SK-N-SH (cell line): Measurements from ENCODE around the gene AGBL4. TPM values are rescaled to one million over a fixed set of nuclear protein-coding genes. Genes with fewer than 3 reads are reported as not detected.
A peak's percentile ranks its signal among the peaks of the same experiment; 100 is the strongest.

Experiments
- CTCF ChIA-PET: fragments of 300-600, 350-600 bp; formaldehyde crosslinking; extraction: SDS; loops from one replicate; lab custom pipeline; 2021; lab: Yijun Ruan, JAX
- POLR2A ChIA-PET: fragments of 350-600 bp; sonication (Branson Sonifier 250); formaldehyde crosslinking; extraction: SDS; loops from one replicate; lab custom pipeline; 2020; ENCODE audit warnings: antibody characterized with exemption, inconsistent platforms; lab: Yijun Ruan, JAX
- DNase-seq: peaks from one replicate; pipeline ENCODE4 v3.0.0; 2012
- H2AFZ ChIP-seq: fragments of 200-600 bp; sonication (generic); 2 replicates; pipeline ENCODE4 v1.8.1; 2016; ENCODE audit warnings: antibody characterized with exemption, mild to moderate bottlenecking, low read depth
- H3F3A ChIP-seq: fragments of 200-600 bp; sonication (generic); replicated peaks from 2 replicates; pipeline ENCODE3; 2016; ENCODE audit warnings: antibody characterized with exemption, mild to moderate bottlenecking; ENCODE audit not compliant: insufficient read depth
- H3K27ac ChIP-seq, 2 experiments: fragments of 200-500 bp in 1 of 2; fragments of 200-600 bp in 1 of 2; sonication (Bioruptor generic) in 1 of 2; sonication (generic), shearing (Covaris generic) in 1 of 2; 2 replicates each; pipeline versions ENCODE4 v1.5.1 to v1.6.1; 2014 to 2016; ENCODE audit warnings: low read depth in 2 of 2, inconsistent platforms in 1 of 2, low read length in 1 of 2, mild to moderate bottlenecking in 1 of 2, mixed read lengths in 1 of 2
- H3K27me3 ChIP-seq: fragments of 200-600 bp; sonication (generic), shearing (Covaris generic); 2 replicates; pipeline ENCODE4 v1.6.1; 2016; ENCODE audit warnings: mixed run types; ENCODE audit not compliant: insufficient read depth
- H3K36me3 ChIP-seq, 2 experiments: fragments of 200-500 bp in 1 of 2; fragments of 200-600 bp in 1 of 2; sonication (Bioruptor generic) in 1 of 2; sonication (generic) in 1 of 2; replicated peaks in 1 of 2; 2 replicates each; pipeline versions ENCODE3 to v1.5.1; 2014 to 2016; ENCODE audit warnings: low read length in 1 of 2, mild to moderate bottlenecking in 1 of 2; ENCODE audit not compliant: insufficient read depth in 2 of 2, control insufficient read depth in 1 of 2
- H3K4me1 ChIP-seq, 2 experiments: fragments of 200-500 bp in 1 of 2; fragments of 200-600 bp in 1 of 2; sonication (Bioruptor generic) in 1 of 2; sonication (generic), shearing (Covaris generic) in 1 of 2; 2 replicates each; pipeline versions ENCODE4 v1.5.1 to v1.6.1; 2014 to 2016; ENCODE audit warnings: low read depth in 1 of 2, low read length in 1 of 2, mixed run types in 1 of 2; ENCODE audit not compliant: insufficient read depth in 2 of 2, control insufficient read depth in 1 of 2
- H3K4me2 ChIP-seq: fragments of 200-600 bp; sonication (generic), shearing (Covaris generic); 2 replicates; pipeline ENCODE4 v1.6.1; 2017; ENCODE audit warnings: mixed run types
- H3K4me3 ChIP-seq, 2 experiments: fragments of 200-500 bp in 1 of 2; fragments of 200-600 bp in 1 of 2; sonication (Bioruptor generic) in 1 of 2; sonication (generic), shearing (Covaris generic) in 1 of 2; 2 replicates each; pipeline versions ENCODE4 v1.5.1 to v1.8.1; 2014 to 2016; ENCODE audit warnings: low read depth in 2 of 2, inconsistent platforms in 1 of 2, low read length in 1 of 2, mild to moderate bottlenecking in 1 of 2, mixed read lengths in 1 of 2, moderate library complexity in 1 of 2
- H3K79me2 ChIP-seq: fragments of 200-600 bp; sonication (generic); 2 replicates; pipeline ENCODE4 v1.8.1; 2017; ENCODE audit warnings: mild to moderate bottlenecking; ENCODE audit not compliant: insufficient read depth
- H3K9ac ChIP-seq: fragments of 200-600 bp; sonication (generic); 2 replicates; pipeline ENCODE4 v1.6.1; 2017; ENCODE audit warnings: mixed run types
- H3K9me2 ChIP-seq: fragments of 200-600 bp; sonication (generic); 2 replicates; pipeline ENCODE4 v1.6.1; 2017; ENCODE audit warnings: mixed run types
- H3K9me3 ChIP-seq: fragments of 200-600 bp; sonication (generic); 2 replicates; pipeline ENCODE4 v1.6.1; 2017; ENCODE audit warnings: mixed run types, mild to moderate bottlenecking, moderate library complexity
- H4K20me1 ChIP-seq: fragments of 200-600 bp; sonication (generic); 2 replicates; pipeline ENCODE4 v1.6.1; 2017; ENCODE audit warnings: mild to moderate bottlenecking, mixed run types; ENCODE audit not compliant: insufficient read depth
- CTCF ChIP-seq: fragments of 200-600 bp; sonication (generic); IDR thresholded peaks from 2 replicates; pipeline ENCODE4 v1.6.1; 2017; ENCODE audit warnings: antibody characterized with exemption, mild to moderate bottlenecking, moderate library complexity
- ELF1 ChIP-seq: IDR thresholded peaks from 2 replicates; pipeline ENCODE4 v1.4.0; 2012
- EZH2phosphoT487 ChIP-seq: fragments of 200-600 bp; sonication (generic); IDR thresholded peaks from 2 replicates; pipeline ENCODE4 v1.6.1; 2017; ENCODE audit warnings: low read depth, mixed run types, mild to moderate bottlenecking, antibody characterized with exemption, moderate library complexity, borderline replicate concordance
- FOXJ3 ChIP-seq: sonication (generic); formaldehyde crosslinking; IDR thresholded peaks from 2 replicates; pipeline ENCODE4 v1.5.1; 2020; ENCODE audit warnings: mild to moderate bottlenecking, missing genetic modification reagents
- FOXM1 ChIP-seq: IDR thresholded peaks from 2 replicates; pipeline ENCODE4 v1.4.0; 2012; ENCODE audit warnings: low read depth, mild to moderate bottlenecking
- JUND ChIP-seq: IDR thresholded peaks from 2 replicates; pipeline ENCODE4 v1.4.0; 2012
- MAX ChIP-seq: IDR thresholded peaks from 2 replicates; pipeline ENCODE4 v1.4.0; 2012; ENCODE audit warnings: low read depth
- MEF2A ChIP-seq: IDR thresholded peaks from 2 replicates; pipeline ENCODE4 v1.4.0; 2012; ENCODE audit warnings: low read depth, borderline replicate concordance
- MXI1 ChIP-seq: IDR thresholded peaks from 2 replicates; pipeline ENCODE4 v1.6.1; 2012; ENCODE audit warnings: mild to moderate bottlenecking, low read depth, low read length, improper control_type of control experiment
- NRF1 ChIP-seq: IDR thresholded peaks from 2 replicates; pipeline ENCODE4 v1.6.1; 2012; ENCODE audit warnings: low read depth, mild to moderate bottlenecking, low read length
- RAD21 ChIP-seq: IDR thresholded peaks from 2 replicates; pipeline ENCODE4 v1.6.1; 2012; ENCODE audit warnings: mild to moderate bottlenecking, low read length
- RFX5 ChIP-seq: IDR thresholded peaks from 2 replicates; pipeline ENCODE4 v1.6.1; 2012; ENCODE audit warnings: mild to moderate bottlenecking, improper control_type of control experiment, low read length
- SMC3 ChIP-seq: IDR thresholded peaks from 2 replicates; pipeline ENCODE4 v1.6.1; 2012; ENCODE audit warnings: low read depth, low read length, improper control_type of control experiment
- TCF12 ChIP-seq: IDR thresholded peaks from 2 replicates; pipeline ENCODE4 v1.4.0; 2012
- USF1 ChIP-seq: IDR thresholded peaks from 2 replicates; pipeline ENCODE4 v1.4.0; 2012; ENCODE audit warnings: low read depth, borderline replicate concordance
- YY1 ChIP-seq: IDR thresholded peaks from 2 replicates; pipeline ENCODE4 v1.4.0; 2012; ENCODE audit warnings: low read depth, mild to moderate bottlenecking
- WGBS: methylation state at CpG from one replicate; pipeline ENCODE4 v1.1.6; 2017; ENCODE audit warnings: low lambda C conversion rate; 5-methylcytosine and 5-hydroxymethylcytosine counted together
- polyA plus RNA-seq, 3 experiments: library from polyadenylated mRNA; depleted of rRNA; stranded (reverse); fragments of >200 nt; gene quantifications; 2 replicates each; pipeline ENCODE4 v1.2.3, GENCODE V29; 2012
- TF ChIP-seq, protein P1 (sequence below): IDR thresholded peaks from 2 replicates; pipeline ENCODE4 v1.4.0; 2012; ENCODE audit warnings: low read depth, borderline replicate concordance
- TF ChIP-seq, protein P2 (sequence below): fragments of 150-350 bp; IDR thresholded peaks from 2 replicates; pipeline ENCODE4 v1.6.1; 2017; ENCODE audit warnings: antibody characterized with exemption, low read length, low read depth, borderline replicate concordance

The AGBL4 gene
- polyA plus RNA-seq, 1 of the 3 experiments (the other 2 are of a cell fraction) = 0.07 TPM

GRCh38 chr1:48498096-48498791 is 1525.5 kb downstream of the AGBL4 start:
- H3K36me3 ChIP-seq = no peaks in the 10 kb centered on the region
- no peaks in the 10 kb centered on the region for H3K27me3 ChIP-seq
- no peaks in the 10 kb centered on the region for H3K9me2 ChIP-seq
- POLR2A ChIA-PET = interaction anchor here (0.7 kb wide), 1 partner anchor 26 kb away, joined by 3 read pairs; the partner anchor contains the start of gene SPATA6
- DNase-seq = peak; percentile 78
- no peak for TF ChIP-seq MEF2A
- TF ChIP-seq FOXJ3 (CRISPR knock-in tag) = no peak
- 0 out of 2 replicates have a peak, but pooled peaks have one; percentile 31 for TF ChIP-seq RFX5
- TF ChIP-seq RAD21 = peak; percentile 84
- peak; percentile 83 for TF ChIP-seq SMC3
- peak; percentile 96 for TF ChIP-seq CTCF
- 0 out of 2 replicates have a peak, but pooled peaks have one; percentile 30 for TF ChIP-seq MAX
- TF ChIP-seq, protein P1, sequence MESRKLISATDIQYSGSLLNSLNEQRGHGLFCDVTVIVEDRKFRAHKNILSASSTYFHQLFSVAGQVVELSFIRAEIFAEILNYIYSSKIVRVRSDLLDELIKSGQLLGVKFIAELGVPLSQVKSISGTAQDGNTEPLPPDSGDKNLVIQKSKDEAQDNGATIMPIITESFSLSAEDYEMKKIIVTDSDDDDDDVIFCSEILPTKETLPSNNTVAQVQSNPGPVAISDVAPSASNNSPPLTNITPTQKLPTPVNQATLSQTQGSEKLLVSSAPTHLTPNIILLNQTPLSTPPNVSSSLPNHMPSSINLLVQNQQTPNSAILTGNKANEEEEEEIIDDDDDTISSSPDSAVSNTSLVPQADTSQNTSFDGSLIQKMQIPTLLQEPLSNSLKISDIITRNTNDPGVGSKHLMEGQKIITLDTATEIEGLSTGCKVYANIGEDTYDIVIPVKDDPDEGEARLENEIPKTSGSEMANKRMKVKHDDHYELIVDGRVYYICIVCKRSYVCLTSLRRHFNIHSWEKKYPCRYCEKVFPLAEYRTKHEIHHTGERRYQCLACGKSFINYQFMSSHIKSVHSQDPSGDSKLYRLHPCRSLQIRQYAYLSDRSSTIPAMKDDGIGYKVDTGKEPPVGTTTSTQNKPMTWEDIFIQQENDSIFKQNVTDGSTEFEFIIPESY = no peak
- TF ChIP-seq ELF1 = no peak
- H3K4me1 ChIP-seq = peaks cover 0 to 13% of the 10 kb centered on the region in 2 experiments; a peak in 1 of 4 replicates
- WGBS = 36% methylated on average over 15 of the region's 15 CpGs
- CTCF ChIA-PET = interaction anchor here (0.6 to 5.0 kb wide), 68 partner anchors 7 to 1850 kb away, joined by 3 to 85 read pairs (median 4); partner anchors contain the start of gene SPATA6
- H3K79me2 ChIP-seq = no peaks in the 10 kb centered on the region
- no peak overlapping the region for H3K9ac ChIP-seq
- no peaks in the 10 kb centered on the region for H4K20me1 ChIP-seq
- no peaks in the 10 kb centered on the region for H3K9me3 ChIP-seq
- H2AFZ ChIP-seq = no peak overlapping the region
- no peak overlapping the region for H3K4me2 ChIP-seq
- peak overlapping the region in 1 of 2 experiments; percentile 28; a peak in 1 of 4 replicates for H3K4me3 ChIP-seq
- no peak overlapping the region for H3K27ac ChIP-seq
- H3F3A ChIP-seq = no peaks in the 10 kb centered on the region

DNA sequence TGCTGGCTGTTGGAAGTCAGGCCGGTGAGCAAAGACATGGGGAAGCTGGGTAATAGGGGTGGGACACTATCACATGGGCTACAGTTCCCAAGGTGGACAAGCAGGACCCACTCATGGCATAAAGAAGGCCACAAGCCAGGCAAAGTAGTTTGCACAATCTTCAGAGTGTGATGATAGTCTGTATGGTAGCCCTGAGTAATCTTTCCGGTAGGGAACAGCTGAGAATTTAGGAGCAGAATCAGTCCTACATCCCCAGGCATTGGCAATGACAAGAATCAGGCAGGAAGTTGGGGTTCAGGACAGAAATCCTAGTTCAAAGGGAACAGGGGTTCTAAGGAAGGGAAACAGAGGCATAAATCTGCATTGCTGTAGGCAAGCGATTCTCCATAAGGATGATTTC is 1527.8 kb downstream of the AGBL4 start:
- H3K4me2 ChIP-seq = no peak overlapping the region
- DNase-seq = no peak
- H3K9ac ChIP-seq = no peak overlapping the region
- H3K4me3 ChIP-seq = no peak overlapping the region
- H2AFZ ChIP-seq = no peak overlapping the region
- no peaks in the 10 kb centered on the region for H3K27me3 ChIP-seq
- H4K20me1 ChIP-seq = no peaks in the 10 kb centered on the region
- 82% methylated on average over 3 of the region's 3 CpGs for WGBS
- H3K9me3 ChIP-seq = no peaks in the 10 kb centered on the region
- H3K9me2 ChIP-seq = no peaks in the 10 kb centered on the region
- peaks cover 0 to 13% of the 10 kb centered on the region in 2 experiments; a peak in 1 of 4 replicates for H3K4me1 ChIP-seq
- no peaks in the 10 kb centered on the region for H3K36me3 ChIP-seq
- TF ChIP-seq EZH2phosphoT487 (no peak), USF1 (no peak), JUND (no peak), FOXM1 (no peak), MXI1 (no peak), YY1 (no peak), MEF2A (no peak), TCF12 (no peak), SMC3 (no peak), NRF1 (no peak)
- TF ChIP-seq, protein P2, sequence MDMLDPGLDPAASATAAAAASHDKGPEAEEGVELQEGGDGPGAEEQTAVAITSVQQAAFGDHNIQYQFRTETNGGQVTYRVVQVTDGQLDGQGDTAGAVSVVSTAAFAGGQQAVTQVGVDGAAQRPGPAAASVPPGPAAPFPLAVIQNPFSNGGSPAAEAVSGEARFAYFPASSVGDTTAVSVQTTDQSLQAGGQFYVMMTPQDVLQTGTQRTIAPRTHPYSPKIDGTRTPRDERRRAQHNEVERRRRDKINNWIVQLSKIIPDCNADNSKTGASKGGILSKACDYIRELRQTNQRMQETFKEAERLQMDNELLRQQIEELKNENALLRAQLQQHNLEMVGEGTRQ = no peak
- H3F3A ChIP-seq = no peaks in the 10 kb centered on the region
- POLR2A ChIA-PET = no interaction called here
- CTCF ChIA-PET = interaction anchor here (0.7 to 5.0 kb wide), 5 partner anchors 14 to 386 kb away, joined by 3 to 85 read pairs (median 4); no protein-coding TSS in a partner anchor
- H3K79me2 ChIP-seq = no peaks in the 10 kb centered on the region
- no peak overlapping the region for H3K27ac ChIP-seq
